Right atrium auricular region (tissue), 2 donors: ENCODE data around the gene UNC80. TPM values are rescaled to one million over a fixed set of nuclear protein-coding genes. Genes with fewer than 3 reads are reported as not detected.

ENCODE experiments used
- DNase-seq: peaks from one replicate; pipeline ENCODE4 v3.0.0-alpha.2; 2019; ENCODE audit warnings: low spot score
- H3K27ac ChIP-seq, 2 donors: fragments of 200-600 bp; sonication (generic); 1 replicate in 1 of 2; 2 replicates in 1 of 2; pipeline ENCODE4 v1.5.1; 2016 to 2019
- H3K27me3 ChIP-seq, 2 donors: fragments of 200-600 bp; sonication (generic); one replicate each; pipeline versions ENCODE4 v1.5.1 to v1.6.0; 2017 to 2019
- H3K36me3 ChIP-seq: fragments of 200-600 bp; sonication (generic); one replicate; pipeline ENCODE4 v1.5.1; 2016
- H3K4me1 ChIP-seq, 2 donors: fragments of 200-600 bp; sonication (generic); one replicate each; pipeline versions ENCODE4 v1.5.1 to v1.6.0; 2017 to 2019
- H3K4me3 ChIP-seq, 2 donors: fragments of 200-600 bp; sonication (generic); 1 replicate in 1 of 2; 2 replicates in 1 of 2; pipeline ENCODE4 v1.5.1; 2017 to 2019; ENCODE audit warnings: mild to moderate bottlenecking in 1 of 2, moderate library complexity in 1 of 2
- H3K9me3 ChIP-seq, 2 donors: fragments of 200-600 bp; sonication (generic); one replicate each; pipeline ENCODE4 v1.5.1; 2019
- CTCF ChIP-seq, 2 donors: fragments of 200-600 bp; sonication (generic); IDR thresholded peaks; one replicate each; pipeline ENCODE4 v1.5.1; 2019; ENCODE audit warnings: antibody characterized with exemption in 2 of 2
- total RNA-seq, 2 donors: library from RNA; depleted of rRNA; stranded (reverse); fragments of >200 nt; gene quantifications; one replicate each; pipeline ENCODE4 v1.1.0, GENCODE V29; 2016

UNC80 gene
- total RNA-seq, 2 donors from 2014 or later, result 0.20 TPM; not detected in 1

DNA sequence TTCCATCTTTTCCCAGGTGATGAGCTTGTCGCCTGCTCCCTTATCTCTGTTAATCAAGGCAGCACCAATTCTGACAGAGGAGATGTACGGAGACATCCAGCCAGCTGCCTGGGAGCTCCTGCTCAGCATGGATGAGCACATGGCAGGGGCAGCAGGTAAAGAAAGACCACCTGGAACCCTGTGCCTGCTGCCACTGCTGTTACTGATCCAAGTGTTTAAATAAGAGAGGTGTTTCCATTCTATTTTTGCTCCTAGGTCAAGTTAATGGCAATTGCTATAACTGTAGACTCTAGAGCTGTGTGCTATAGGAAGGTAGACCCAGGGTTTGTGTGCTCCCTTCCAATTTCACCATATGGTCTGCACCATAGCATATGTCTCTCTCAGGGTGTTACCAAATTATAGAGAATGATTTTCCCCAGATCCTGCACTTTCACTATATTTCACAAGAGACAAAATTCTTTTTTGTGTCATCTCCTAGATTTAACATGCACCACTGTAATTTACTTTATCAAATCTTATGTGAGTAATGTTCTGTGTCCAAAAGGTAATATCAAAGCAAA is 142.2 kb downstream of the UNC80 start:
- DNase-seq, result no peak
- H3K9me3 ChIP-seq, result no peaks in the 10 kb centered on the region
- H3K4me1 ChIP-seq, result no peaks in the 10 kb centered on the region
- no peak overlapping the region for H3K4me3 ChIP-seq
- H3K27me3 ChIP-seq, result no peaks in the 10 kb centered on the region
- H3K36me3 ChIP-seq, result no peaks in the 10 kb centered on the region
- no peak overlapping the region for H3K27ac ChIP-seq
- no peak for TF ChIP-seq CTCF (IDR thresholded peaks at IDR 0.05)

GRCh38 chr2:209917154-209917771 is 145.6 kb downstream of the UNC80 start:
- TF ChIP-seq CTCF (IDR thresholded peaks at IDR 0.05), result no peak
- Histone ChIP-seq H3K27me3 (no peaks in the 10 kb centered on the region), H3K36me3 (no peaks in the 10 kb centered on the region), H3K27ac (no peak overlapping the region), H3K4me1 (no peaks in the 10 kb centered on the region), H3K4me3 (no peak overlapping the region), H3K9me3 (no peaks in the 10 kb centered on the region)
- no peak for DNase-seq

DNA sequence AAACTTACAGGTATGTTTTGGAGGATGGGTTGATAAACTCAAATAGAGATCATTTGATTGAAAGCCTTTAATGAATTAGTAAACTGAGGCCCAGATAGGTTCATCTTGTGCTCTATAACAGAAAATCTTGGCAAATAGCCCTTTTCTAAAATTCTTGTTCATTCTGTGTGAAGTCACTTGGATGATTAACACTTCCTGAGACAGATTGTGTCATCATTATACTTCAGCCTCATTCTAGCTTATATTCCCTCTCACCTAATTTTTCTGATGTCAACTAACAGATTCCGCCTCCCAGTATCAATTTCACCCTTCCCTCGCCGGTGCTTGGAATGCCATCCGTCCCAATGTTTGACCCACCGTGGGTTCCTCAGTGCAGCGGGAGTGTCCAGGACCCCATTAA is 146.6 kb downstream of the UNC80 start:
- H3K27ac ChIP-seq, result no peak overlapping the region
- H3K27me3 ChIP-seq, result no peaks in the 10 kb centered on the region
- no peaks in the 10 kb centered on the region for H3K36me3 ChIP-seq
- no peaks in the 10 kb centered on the region for H3K4me1 ChIP-seq
- TF ChIP-seq CTCF (IDR thresholded peaks at IDR 0.05), result no peak
- H3K9me3 ChIP-seq, result no peaks in the 10 kb centered on the region
- no peak for DNase-seq
- H3K4me3 ChIP-seq, result no peak overlapping the region

- H3K4me3 ChIP-seq, result no peak overlapping the region
- no peak for TF ChIP-seq CTCF (IDR thresholded peaks at IDR 0.05)
- no peak overlapping the region for H3K27ac ChIP-seq
- no peaks in the 10 kb centered on the region for H3K36me3 ChIP-seq
- H3K9me3 ChIP-seq, result no peaks in the 10 kb centered on the region
- no peaks in the 10 kb centered on the region for H3K4me1 ChIP-seq
- H3K27me3 ChIP-seq, result no peaks in the 10 kb centered on the region
- no peak for DNase-seq
These were observed 150.5 kb downstream of the UNC80 start for GRCh38 chr2:209922116-209922515.

- Histone ChIP-seq H3K4me1 (no peaks in the 10 kb centered on the region), H3K27ac (no peak overlapping the region), H3K36me3 (no peaks in the 10 kb centered on the region), H3K4me3 (no peak overlapping the region), H3K27me3 (no peaks in the 10 kb centered on the region), H3K9me3 (no peaks in the 10 kb centered on the region)
- TF ChIP-seq CTCF (IDR thresholded peaks at IDR 0.05), result no peak
- no peak for DNase-seq
These were observed 157.7 kb downstream of the UNC80 start for GRCh38 chr2:209929369-209929768.
